H1 (cell line): Measurements from ENCODE around the gene DLL4. TPM values are rescaled to one million over a fixed set of nuclear protein-coding genes. Genes with fewer than 3 reads are reported as not detected.

ENCODE experiments used
- CTCF ChIA-PET: fragments of 300-600 bp; sonication (Branson Sonifier 250); formaldehyde crosslinking; loops from one replicate; lab custom pipeline; 2021; ENCODE audit not compliant: partially characterized antibody; lab: Charles Lee
- POLR2A ChIA-PET: fragments of 300-600 bp; sonication (Branson Sonifier 250); formaldehyde crosslinking; loops from one replicate; lab custom pipeline; 2021; ENCODE audit warnings: inconsistent platforms; ENCODE audit not compliant: partially characterized antibody; lab: Charles Lee
- DNase-seq, 2 experiments: peaks; one replicate each; pipeline versions ENCODE4 v3.0.0 to v3.0.0-alpha.2; 2010 to 2022; ENCODE audit warnings: low spot score in 2 of 2, low read depth in 1 of 2, mixed read lengths in 1 of 2
- FAIRE-seq: peaks from 2 replicates; lab custom pipeline; 2011; peaks lifted over from hg19 to GRCh38; lab: Jason Lieb, UNC
- H2AFZ ChIP-seq: 2 replicates; pipeline ENCODE4 v1.8.1; 2012; ENCODE audit warnings: low read length, inconsistent platforms
- H2AK5ac ChIP-seq: 2 replicates; pipeline ENCODE4 v1.6.1; 2013; ENCODE audit warnings: low read depth, low read length
- H2BK120ac ChIP-seq: replicated peaks from 2 replicates; pipeline ENCODE3; 2013; ENCODE audit warnings: low read depth, low read length, inconsistent platforms
- H2BK12ac ChIP-seq: 2 replicates; pipeline ENCODE4 v1.6.1; 2013; ENCODE audit warnings: low read depth, low read length
- H2BK15ac ChIP-seq: 2 replicates; pipeline ENCODE4 v1.6.1; 2013; ENCODE audit warnings: low read length
- H2BK20ac ChIP-seq: 2 replicates; pipeline ENCODE4 v1.6.1; 2013; ENCODE audit warnings: low read length
- H2BK5ac ChIP-seq: 2 replicates; pipeline ENCODE4 v1.6.1; 2013; ENCODE audit warnings: low read depth, low read length
- H3K14ac ChIP-seq: 2 replicates; pipeline ENCODE4 v1.6.1; 2013; ENCODE audit warnings: inconsistent platforms; ENCODE audit not compliant: insufficient read length
- H3K18ac ChIP-seq: 2 replicates; pipeline ENCODE4 v1.6.1; 2013; ENCODE audit warnings: low read length; ENCODE audit errors: extremely low read depth
- H3K23ac ChIP-seq: 2 replicates; pipeline ENCODE4 v1.6.1; 2013; ENCODE audit warnings: inconsistent platforms; ENCODE audit not compliant: insufficient read length
- H3K23me2 ChIP-seq: 2 replicates; pipeline ENCODE4 v1.6.1; 2013; ENCODE audit warnings: low read depth, low read length
- H3K27ac ChIP-seq: 2 replicates; pipeline ENCODE4 v1.6.1; 2011; ENCODE audit warnings: low read depth, low read length, inconsistent platforms
- H3K27me3 ChIP-seq, 4 experiments: replicated peaks in 1 of 4; 1 replicate in 1 of 4; 2 replicates in 3 of 4; pipeline versions ENCODE4 v1.6.1 to v1.8.1; 2011 to 2013; ENCODE audit warnings: low read length in 3 of 4, mild to moderate bottlenecking in 3 of 4, inconsistent platforms in 2 of 4, mixed read lengths in 2 of 4, moderate library complexity in 1 of 4; ENCODE audit not compliant: control insufficient read depth in 3 of 4, insufficient read depth in 3 of 4; ENCODE audit errors: extremely low read depth in 1 of 4
- H3K36me3 ChIP-seq, 4 experiments: 2 replicates each; pipeline versions ENCODE4 v1.6.1 to v1.8.1; 2011 to 2013; ENCODE audit warnings: mild to moderate bottlenecking in 4 of 4, low read length in 3 of 4, moderate library complexity in 2 of 4, control low read depth in 1 of 4, inconsistent platforms in 1 of 4; ENCODE audit not compliant: insufficient read depth in 4 of 4, control insufficient read depth in 2 of 4
- H3K4ac ChIP-seq: replicated peaks from 2 replicates; pipeline ENCODE3; 2013; ENCODE audit warnings: low read length, low read depth, mixed read lengths, inconsistent platforms; ENCODE audit not compliant: insufficient read length
- H3K4me1 ChIP-seq, 4 experiments: replicated peaks in 1 of 4; 1 replicate in 1 of 4; 2 replicates in 3 of 4; pipeline versions ENCODE4 v1.6.1 to v1.8.1; 2011 to 2013; ENCODE audit warnings: low read length in 3 of 4, inconsistent platforms in 2 of 4, mixed read lengths in 1 of 4; ENCODE audit not compliant: insufficient read depth in 4 of 4, control insufficient read depth in 3 of 4
- H3K4me2 ChIP-seq, 2 experiments: 2 replicates each; pipeline versions ENCODE4 v1.6.1 to v1.8.1; 2011 to 2013; ENCODE audit warnings: low read depth in 2 of 2, low read length in 2 of 2, control low read depth in 1 of 2, inconsistent platforms in 1 of 2, mild to moderate bottlenecking in 1 of 2; ENCODE audit not compliant: insufficient read depth in 1 of 2
- H3K4me3 ChIP-seq, 4 experiments: fragments of 200-600, 300-600 bp in 1 of 4; sonication (generic), shearing (Covaris generic), sonication (Bioruptor Twin) in 1 of 4; 2 replicates each; pipeline versions ENCODE4 v1.5.1 to v1.8.1; 2011 to 2016; ENCODE audit warnings: low read length in 4 of 4, low read depth in 3 of 4, control low read depth in 2 of 4, inconsistent platforms in 2 of 4, mild to moderate bottlenecking in 2 of 4, mixed read lengths in 1 of 4, moderate library complexity in 1 of 4; ENCODE audit not compliant: insufficient read depth in 2 of 4; ENCODE audit errors: extremely low read depth in 1 of 4
- H3K56ac ChIP-seq: replicated peaks from 2 replicates; pipeline ENCODE3; 2013; ENCODE audit warnings: low read depth, mild to moderate bottlenecking, mixed read lengths, low read length, inconsistent platforms; ENCODE audit not compliant: insufficient read length
- H3K79me1 ChIP-seq: 2 replicates; pipeline ENCODE4 v1.6.1; 2013; ENCODE audit warnings: low read depth, low read length, control low read depth
- H3K79me2 ChIP-seq, 2 experiments: 2 replicates each; pipeline versions ENCODE4 v1.6.1 to v1.8.1; 2012 to 2013; ENCODE audit warnings: low read length in 2 of 2, mild to moderate bottlenecking in 2 of 2, inconsistent platforms in 1 of 2; ENCODE audit not compliant: insufficient read depth in 2 of 2, control insufficient read depth in 1 of 2
- H3K9ac ChIP-seq, 4 experiments: replicated peaks in 1 of 4; 1 replicate in 1 of 4; 2 replicates in 3 of 4; pipeline versions ENCODE4 v1.6.1 to v1.8.1; 2011 to 2013; ENCODE audit warnings: low read depth in 3 of 4, low read length in 3 of 4, control low read depth in 2 of 4, mild to moderate bottlenecking in 2 of 4, moderate library complexity in 2 of 4, inconsistent platforms in 1 of 4; ENCODE audit errors: extremely low read depth in 1 of 4
- H3K9me3 ChIP-seq, 2 experiments: 2 replicates each; pipeline versions ENCODE4 v1.6.1 to v1.8.1; 2012 to 2013; ENCODE audit warnings: mild to moderate bottlenecking in 2 of 2, moderate library complexity in 2 of 2, control low read depth in 1 of 2, inconsistent platforms in 1 of 2, low read depth in 1 of 2, low read length in 1 of 2, mixed read lengths in 1 of 2; ENCODE audit not compliant: insufficient read depth in 2 of 2
- H4K20me1 ChIP-seq, 2 experiments: replicated peaks in 1 of 2; 2 replicates each; pipeline versions ENCODE3 to v1.8.1; 2011 to 2013; ENCODE audit warnings: inconsistent platforms in 2 of 2, low read length in 2 of 2, mild to moderate bottlenecking in 1 of 2; ENCODE audit not compliant: insufficient read depth in 2 of 2, control insufficient read depth in 1 of 2
- H4K5ac ChIP-seq: 2 replicates; pipeline ENCODE4 v1.6.1; 2013; ENCODE audit warnings: low read length, low read depth, mixed read lengths, inconsistent platforms; ENCODE audit not compliant: insufficient read length
- H4K8ac ChIP-seq: 2 replicates; pipeline ENCODE4 v1.8.0; 2013; ENCODE audit warnings: mild to moderate bottlenecking, moderate library complexity, low read length, inconsistent platforms; ENCODE audit not compliant: insufficient read depth; ENCODE audit errors: extremely low read depth
- H4K91ac ChIP-seq: replicated peaks from 2 replicates; pipeline ENCODE3; 2013; ENCODE audit warnings: low read length, mixed read lengths, inconsistent platforms; ENCODE audit not compliant: insufficient read length
- ASH2L ChIP-seq: fragments of 200-600, 300-600 bp; sonication (generic); IDR thresholded peaks from one replicate; pipeline ENCODE4 v1.7.1; 2017; ENCODE audit warnings: low read length
- EGR1 ChIP-seq: IDR thresholded peaks from 2 replicates; pipeline ENCODE4 v1.6.1; 2011; ENCODE audit warnings: low read depth, low read length, borderline replicate concordance
- TAF1 ChIP-seq: IDR thresholded peaks from 2 replicates; pipeline ENCODE4 v1.6.1; 2011; ENCODE audit warnings: mild to moderate bottlenecking, low read depth, low read length
- WGBS, 2 experiments: shearing (Covaris generic) in 1 of 2; methylation state at CpG; one replicate each; pipeline versions ENCODE4 v1.1.6 to v1.1.7; 2013 to 2015; ENCODE audit warnings: low lambda C conversion rate in 2 of 2, mixed read lengths in 2 of 2, inconsistent platforms in 1 of 2, low coverage in 1 of 2, missing lambda C conversion rate in 1 of 2; ENCODE audit not compliant: insufficient replicate concordance in 2 of 2, insufficient coverage in 1 of 2, insufficient read length in 1 of 2; ENCODE audit errors: extremely low coverage in 1 of 2, missing lambda C conversion rate in 1 of 2; 5-methylcytosine and 5-hydroxymethylcytosine counted together
- polyA plus RNA-seq, 7 experiments: library from polyadenylated mRNA; depleted of rRNA in 3 of 7; stranded (reverse) in 5 of 7; unstranded in 2 of 7; fragments of >200 nt in 5 of 7; fragments of 200-250 nt in 2 of 7; gene quantifications; 1 replicate in 5 of 7; 2 replicates in 1 of 7; 4 replicates in 1 of 7; pipeline versions ENCODE4 v1.2.1 to v1.2.3, GENCODE V29; 2011 to 2013; ENCODE audit warnings: missing spikeins in 2 of 7, mixed read lengths in 2 of 7
- total RNA-seq: library from RNA; stranded (reverse); fragmentation: NEBNext Ultra II Directional; extraction: Animal tissue kit (Norgen Biotek cat#: 25700); gene quantifications from 2 replicates; pipeline ENCODE4 v1.2.1, GENCODE V29; 2021

Gene DLL4
- total and polyA plus RNA-seq, 2 of the 8 experiments (the other 6 are each of a cell fraction or from before 2014, with no cell fraction given), result 0.23 to 0.60 TPM

GRCh38 chr15:40911141-40911540 lies 18.0 kb upstream of the DLL4 start:
- Histone ChIP-seq H2BK20ac (no peak overlapping the region; the same call in 1 of the 2 replicates), H2BK5ac (peak overlapping the region; percentile 62), H3K79me1 (no peaks in the 10 kb centered on the region), H2BK12ac (peak overlapping the region; percentile 18; the same call in 1 of the 2 replicates), H3K27me3 (peaks cover 0 to under 1% (median 0%) of the 10 kb centered on the region in 4 experiments; a peak in 2 of 7 replicates), H3K4me2 (peak overlapping the region in 1 of 2 experiments; percentile 1; a peak in 1 of 4 replicates), H3K4me1 (peaks cover 0 to 34% (median 19%) of the 10 kb centered on the region in 4 experiments; a peak in 6 of 7 replicates), H2BK15ac (no peak overlapping the region; the same call in 1 of the 2 replicates), H3K23ac (no peak overlapping the region), H3K4ac (no peak overlapping the region), H4K91ac (peak overlapping the region; percentile 31), H3K23me2 (peaks cover 10% of the 10 kb centered on the region; the same call in 1 of the 2 replicates), H2BK120ac (no peak overlapping the region), H4K8ac (0 out of 2 replicates have a peak overlapping the region, but pooled peaks have one; percentile 47), H3K4me3 (no peak overlapping the region), H4K5ac (no peak overlapping the region), H3K9ac (no peak overlapping the region), H4K20me1 (peaks cover 0 to 2% of the 10 kb centered on the region in 2 experiments), H3K27ac (peak overlapping the region; percentile 41), H3K36me3 (no peaks in the 10 kb centered on the region), H3K9me3 (no peaks in the 10 kb centered on the region), H3K14ac (no peak overlapping the region), H2AK5ac (no peak overlapping the region), H3K79me2 (no peaks in the 10 kb centered on the region), H3K18ac (peak overlapping the region; percentile 36; the same call in 1 of the 2 replicates), H3K56ac (no peak overlapping the region), H2AFZ (no peak overlapping the region)
- ChIA-PET CTCF (interaction anchor here (0.6 to 20.6 kb wide), 7 partner anchors 15 to 109 kb away, joined by 3 to 619 read pairs (median 11); partner anchors contain the start of genes DLL4 and VPS18), POLR2A (interaction anchor here (1.0 to 11.5 kb wide), 5 partner anchors 11 to 201 kb away, joined by 4 to 209 read pairs (median 6); partner anchors contain the start of genes CHAC1 and DLL4)
- DNase-seq, result peak in 1 of 2 experiments; percentile 75
- TF ChIP-seq EGR1, result no peak
- peak; percentile 38; the same call in 1 of the 2 replicates for TF ChIP-seq TAF1
- peak; percentile 35 for TF ChIP-seq ASH2L
- 67% methylated on average over 6 of the region's 7 CpGs; no CpG with 5 or more reads in 1 of the 2 experiments for WGBS, 2 experiments
- FAIRE-seq, result peak; percentile 32
